ENCODE measurements around the gene ANXA9.
A peak's percentile ranks its signal among the peaks of the same experiment; 100 is the strongest.

The ANXA9 gene

GRCh38 chr1:150969626-150970025, 12.5 kb upstream of the ANXA9 start:
- H3K27ac ChIP-seq = no peak overlapping the region
- no peak overlapping the region for H3K4me3 ChIP-seq
- no peak for DNase-seq (ENCODE audit: low spot score)
- no peak for TF ChIP-seq CTCF (IDR thresholded peaks at IDR 0.05)

DNA sequence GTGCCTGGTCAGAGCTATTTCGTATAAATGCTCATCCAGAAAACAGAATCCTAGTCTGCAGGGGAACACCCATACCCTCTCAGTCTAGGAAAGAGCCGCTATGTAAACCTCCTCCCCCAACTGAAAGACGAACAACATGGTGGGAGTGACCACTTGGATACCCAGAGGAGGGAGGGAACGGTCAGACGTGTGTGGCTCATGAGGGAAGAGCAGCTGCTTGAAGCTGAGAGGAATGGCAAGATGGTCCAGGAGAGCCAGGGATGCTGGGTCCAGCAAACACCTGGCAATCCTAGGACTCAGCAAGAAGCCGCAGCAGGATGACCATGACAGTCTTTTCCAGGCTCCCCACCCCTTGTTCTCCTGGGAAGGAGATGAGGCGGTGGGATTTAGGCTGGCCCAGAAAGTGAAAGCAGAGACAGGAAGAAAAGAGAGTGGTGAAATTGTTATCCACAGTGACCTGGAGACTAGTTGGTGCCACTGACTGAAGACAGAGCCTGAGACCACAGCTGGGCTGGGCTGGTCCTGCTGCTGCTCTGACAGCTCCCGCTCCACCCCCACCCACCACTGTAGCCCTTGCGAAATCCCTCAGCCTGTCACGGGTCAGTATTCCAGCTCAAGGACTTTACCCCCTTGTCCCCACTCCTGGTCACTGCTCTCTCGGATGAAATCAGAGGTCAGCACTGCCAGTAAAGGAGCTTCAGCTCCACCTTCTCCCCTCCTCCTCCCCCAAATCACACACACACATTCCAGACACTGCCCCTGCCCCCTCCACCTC, 11.1 kb upstream of the ANXA9 start:
- H3K27ac ChIP-seq = peak overlapping the region; percentile 96 to 98
- TF ChIP-seq CTCF (IDR thresholded peaks at IDR 0.05) = no peak

DNA sequence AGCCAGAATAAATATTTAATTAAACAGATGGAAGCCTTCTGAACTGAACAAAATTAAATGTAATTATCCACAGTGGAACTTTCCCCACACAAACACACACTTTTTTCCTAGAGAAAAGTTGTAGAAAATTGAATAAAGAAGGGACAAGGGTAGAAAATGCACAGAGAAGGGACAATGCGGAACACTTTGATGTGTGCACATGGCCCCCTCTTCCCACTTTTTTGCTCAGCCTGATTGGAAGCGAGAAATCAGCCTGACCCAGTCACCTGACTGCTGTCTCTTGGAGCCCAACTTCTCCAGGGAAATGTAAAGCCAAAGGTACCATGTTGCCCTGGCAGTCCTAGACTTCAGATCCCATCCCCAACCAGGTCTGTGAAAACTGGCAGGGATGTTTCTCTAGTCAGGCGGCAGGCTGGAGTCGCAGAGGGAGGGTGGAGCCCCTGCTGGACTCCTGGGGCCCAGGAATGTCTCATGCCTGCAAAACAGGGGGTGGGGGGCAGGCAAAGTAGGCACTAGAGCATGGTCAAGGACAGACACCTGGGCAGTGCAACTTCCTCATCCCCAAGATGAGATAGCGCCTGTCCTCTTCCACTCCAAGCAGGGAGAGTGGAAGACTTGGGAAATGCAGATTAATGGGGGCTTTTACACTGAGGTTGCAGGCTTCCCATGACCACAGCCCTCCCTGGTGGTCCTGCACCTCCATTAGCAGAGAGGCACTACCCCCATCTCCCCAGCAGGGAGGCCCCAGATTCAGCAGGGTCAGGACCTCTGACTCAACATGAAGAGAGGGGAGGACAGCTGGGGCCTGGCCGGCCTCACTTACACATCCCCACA, 10.3 kb upstream of the ANXA9 start:
- peak overlapping the region; percentile 93 for H3K4me3 ChIP-seq
- TF ChIP-seq CTCF (IDR thresholded peaks at IDR 0.05) = no peak
- H3K27ac ChIP-seq = peak overlapping the region; percentile 96 to 98
- no peak for DNase-seq (ENCODE audit: low spot score)

More for the DNA sequence above, 11.1 kb upstream of the ANXA9 start:
- peak overlapping the region; percentile 93 for H3K4me3 ChIP-seq
- DNase-seq (ENCODE audit: low spot score) = peak; percentile 87

- no peak for DNase-seq (ENCODE audit: low spot score)
- no peak for TF ChIP-seq CTCF (IDR thresholded peaks at IDR 0.05)
- peak overlapping the region; percentile 96 to 98 for H3K27ac ChIP-seq
- H3K4me3 ChIP-seq = peak overlapping the region; percentile 93
Observed at GRCh38 chr1:150972417-150972940, 9.6 kb upstream of the ANXA9 start.

GRCh38 chr1:150973258-150973835, 8.7 kb upstream of the ANXA9 start:
- no peak for DNase-seq (ENCODE audit: low spot score)
- Histone ChIP-seq H3K27ac (peak overlapping the region; percentile 96 to 98), H3K4me3 (peak overlapping the region; percentile 93)
- TF ChIP-seq CTCF (IDR thresholded peaks at IDR 0.05) = no peak

- Histone ChIP-seq H3K27ac (peak overlapping the region; percentile 96 to 98), H3K4me3 (peak overlapping the region; percentile 93)
- TF ChIP-seq CTCF (IDR thresholded peaks at IDR 0.05) = no peak
- DNase-seq (ENCODE audit: low spot score) = no peak
Observed at GRCh38 chr1:150973836-150974579, 8.1 kb upstream of the ANXA9 start.
